OCI-LY7 (cell line): ENCODE measurements around the gene AATF. TPM values are rescaled to one million over a fixed set of nuclear protein-coding genes. Genes with fewer than 3 reads are reported as not detected.

Experiments
- BruUV-seq: library from RNA; stranded (reverse); fragments of 400-500 nt; replicated peaks from 2 replicates; lab custom pipeline; 2021; lab: Mats Ljungman, UMichigan
- CTCF ChIA-PET: fragments of 300-600 bp; sonication (Branson Sonifier 250); formaldehyde crosslinking; loops from one replicate; lab custom pipeline; 2022; ENCODE audit warnings: antibody characterized with exemption; ENCODE audit not compliant: unreplicated experiment; lab: Charles Lee
- POLR2A ChIA-PET: fragments of 300-600 bp; sonication (Branson Sonifier 250); formaldehyde crosslinking; loops from one replicate; lab custom pipeline; 2022; ENCODE audit warnings: antibody characterized with exemption; lab: Charles Lee
- DNase-seq: peaks from one replicate; pipeline ENCODE4 v3.0.0-alpha.2; 2015; ENCODE audit warnings: low spot score
- H2AFZ ChIP-seq: fragments of 200-600 bp; sonication (generic), shearing (Covaris generic); 2 replicates; pipeline ENCODE4 v1.6.1; 2014; ENCODE audit warnings: mild to moderate bottlenecking, antibody characterized with exemption, low read length, moderate library complexity
- H3K27ac ChIP-seq: fragments of 200-600 bp; sonication (generic); 2 replicates; pipeline ENCODE4 v1.5.1; 2014; ENCODE audit warnings: mixed run types, low read depth, mild to moderate bottlenecking, moderate library complexity, low read length, inconsistent platforms; ENCODE audit not compliant: poor library complexity, severe bottlenecking
- H3K36me3 ChIP-seq: fragments of 200-600 bp; sonication (generic); 2 replicates; pipeline ENCODE4 v1.6.1; 2014; ENCODE audit warnings: mild to moderate bottlenecking, antibody characterized with exemption, low read length, moderate library complexity, mixed read lengths; ENCODE audit not compliant: insufficient read depth
- H3K4me1 ChIP-seq: fragments of 200-600 bp; sonication (generic); 2 replicates; pipeline ENCODE4 v1.5.1; 2014; ENCODE audit warnings: mild to moderate bottlenecking, low read length; ENCODE audit not compliant: insufficient read depth, poor library complexity, severe bottlenecking
- H3K4me2 ChIP-seq: fragments of 200-600 bp; sonication (generic); 2 replicates; pipeline ENCODE4 v1.6.1; 2014; ENCODE audit warnings: mild to moderate bottlenecking, low read length
- H3K4me3 ChIP-seq: fragments of 200-600 bp; sonication (generic); 2 replicates; pipeline ENCODE4 v1.5.1; 2014; ENCODE audit warnings: mild to moderate bottlenecking, low read depth, low read length; ENCODE audit not compliant: poor library complexity, severe bottlenecking
- H3K79me2 ChIP-seq: fragments of 200-600 bp; sonication (generic); 2 replicates; pipeline ENCODE4 v1.6.1; 2016; ENCODE audit warnings: low read depth, mild to moderate bottlenecking, low read length, moderate library complexity, mixed read lengths; ENCODE audit not compliant: insufficient read depth
- H3K9me2 ChIP-seq: fragments of 200-600 bp; sonication (generic); 2 replicates; pipeline ENCODE4 v1.6.1; 2016; ENCODE audit warnings: mild to moderate bottlenecking, low read length, mixed read lengths; ENCODE audit not compliant: insufficient read depth
- H3K9me3 ChIP-seq: fragments of 200-600 bp; sonication (generic); 2 replicates; pipeline ENCODE4 v1.6.1; 2014; ENCODE audit warnings: mild to moderate bottlenecking, mixed run types, low read length, mixed read lengths
- H4K20me1 ChIP-seq: fragments of 200-600 bp; sonication (generic); 2 replicates; pipeline ENCODE4 v1.6.1; 2014; ENCODE audit warnings: mild to moderate bottlenecking, antibody characterized with exemption, low read length, moderate library complexity, mixed read lengths; ENCODE audit not compliant: insufficient read depth
- CTCF ChIP-seq: fragments of 200-600 bp; sonication (generic); conservative IDR thresholded peaks from 2 replicates; pipeline ENCODE4 v1.5.1; 2014; ENCODE audit warnings: mild to moderate bottlenecking, antibody characterized with exemption, low read length, moderate library complexity, mixed read lengths
- EZH2phosphoT487 ChIP-seq: fragments of 200-600 bp; sonication (generic); IDR thresholded peaks from 2 replicates; pipeline ENCODE4 v1.6.1; 2018; ENCODE audit warnings: low read depth, borderline replicate concordance, mild to moderate bottlenecking, mixed run types, antibody characterized with exemption, low read length, moderate library complexity, mixed read lengths
- intact Hi-C: fragments of 100-400 bp; cut with micrococcal nuclease; formaldehyde crosslinking; loops from one replicate; pipeline ENCODE4 v1.10.0; 2022; ENCODE audit not compliant: unreplicated experiment
- total RNA-seq, 2 experiments: library from RNA; depleted of rRNA in 1 of 2; stranded (reverse); fragments of >200 nt in 1 of 2; shearing (Covaris generic) in 1 of 2; gene quantifications; 2 replicates each; pipeline ENCODE4 v1.2.3, GENCODE V29; 2014 to 2022

AATF gene
- total RNA-seq, 2 experiments from 2014 or later = 83.5 to 94.3 TPM

DNA sequence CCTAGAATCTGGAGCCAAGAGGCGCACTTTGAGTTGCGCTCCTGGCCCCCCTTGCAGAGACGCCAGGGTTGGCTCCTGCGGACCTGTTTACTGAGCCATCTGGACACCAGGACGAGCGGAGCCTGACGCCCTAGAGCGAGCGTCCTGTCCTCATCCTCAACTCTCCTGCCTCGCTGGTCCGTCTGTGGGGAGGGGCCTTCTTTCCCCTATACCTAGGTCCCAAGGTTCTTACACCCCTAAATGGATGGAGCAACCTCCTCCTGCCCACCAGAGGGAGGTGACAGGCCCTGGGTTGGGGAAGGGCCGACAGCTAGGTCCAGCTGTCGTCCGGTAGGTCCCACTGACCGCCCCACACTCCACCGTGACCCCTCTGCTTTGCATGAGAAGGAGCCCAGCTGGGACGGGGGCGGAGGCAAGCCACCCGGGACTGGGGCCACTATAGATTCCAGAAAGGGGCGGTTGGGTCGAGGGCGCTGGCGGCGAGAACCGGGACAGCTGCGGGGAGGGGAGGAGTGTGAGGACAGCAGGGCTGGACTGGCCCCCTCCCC lies 14.5 kb upstream of the AATF start:
- H3K9me2 ChIP-seq = no peaks in the 10 kb centered on the region
- DNase-seq = no peak
- H3K79me2 ChIP-seq = no peaks in the 10 kb centered on the region
- H2AFZ ChIP-seq = no peak overlapping the region
- ChIA-PET CTCF (no interaction called here), POLR2A (no interaction called here)
- H3K4me3 ChIP-seq = no peak overlapping the region
- no peaks in the 10 kb centered on the region for H4K20me1 ChIP-seq
- H3K36me3 ChIP-seq = no peaks in the 10 kb centered on the region
- intact Hi-C loops = no loop called here
- no peak for TF ChIP-seq CTCF
- TF ChIP-seq EZH2phosphoT487 = no peak
- no peak overlapping the region for H3K4me2 ChIP-seq
- H3K9me3 ChIP-seq = no peaks in the 10 kb centered on the region
- no TSS peak for BruUV-seq
- no peak overlapping the region for H3K27ac ChIP-seq
- H3K4me1 ChIP-seq = no peaks in the 10 kb centered on the region

- no TSS peak for BruUV-seq
- no peaks in the 10 kb centered on the region for H3K4me1 ChIP-seq
- H3K9me3 ChIP-seq = no peaks in the 10 kb centered on the region
- H3K4me3 ChIP-seq = no peak overlapping the region
- no peak overlapping the region for H3K4me2 ChIP-seq
- no peak for DNase-seq
- H3K36me3 ChIP-seq = no peaks in the 10 kb centered on the region
- POLR2A ChIA-PET = no interaction called here
- TF ChIP-seq EZH2phosphoT487 (no peak), CTCF (no peak)
- no peak overlapping the region for H3K27ac ChIP-seq
- H3K79me2 ChIP-seq = no peaks in the 10 kb centered on the region
- intact Hi-C loops = no loop called here
- no peaks in the 10 kb centered on the region for H3K9me2 ChIP-seq
- no peaks in the 10 kb centered on the region for H4K20me1 ChIP-seq
- H2AFZ ChIP-seq = no peak overlapping the region
- CTCF ChIA-PET = no interaction called here
Measured at GRCh38 chr17:36934692-36935630, 13.8 kb upstream of the AATF start.
